Activated naive CD8-positive, alpha-beta T cell treated with anti-CD3 and anti-CD28 coated beads, Interleukin-2, amount 10 ng/mL, durations not matched to agents 7 days and 5 days (primary cell): Measurements from ENCODE around the gene ERC1. TPM values are rescaled to one million over a fixed set of nuclear protein-coding genes. Genes with fewer than 3 reads are reported as not detected.
A peak's percentile ranks its signal among the peaks of the same experiment; 100 is the strongest.
"Not testable (repeated sequence)": the region's sequence is repeated elsewhere in the genome, so short reads cannot be mapped to it uniquely, and the experiment has no call there.

Experiments
- ATAC-seq: fragments of 150-1000 bp; cut with Tn5 transposase; one replicate; pipeline ENCODE4 v1.10.0; 2021; ENCODE audit warnings: low read depth, moderate library complexity
- POLR2A ChIA-PET: fragments of 350-600 bp; sonication (Branson Sonifier 250); formaldehyde crosslinking; loops from one replicate; lab custom pipeline; 2021; ENCODE audit warnings: antibody characterized with exemption; lab: Charles Lee
- DNase-seq: peaks from one replicate; pipeline ENCODE4 v3.0.0; 2021
- H3K27ac Mint-ChIP-seq: one replicate; pipeline ENCODE4 v1.8.0; 2022; ENCODE audit warnings: mild to moderate bottlenecking, mixed read lengths
- H3K27me3 Mint-ChIP-seq: one replicate; pipeline ENCODE4 v1.8.0; 2022; ENCODE audit warnings: mild to moderate bottlenecking, moderate library complexity, mixed read lengths
- H3K36me3 Mint-ChIP-seq: one replicate; pipeline ENCODE4 v1.8.0; 2021; ENCODE audit warnings: mild to moderate bottlenecking, mixed read lengths
- H3K4me1 Mint-ChIP-seq: one replicate; pipeline ENCODE4 v1.8.0; 2021; ENCODE audit warnings: mixed read lengths
- H3K4me3 Mint-ChIP-seq: one replicate; pipeline ENCODE4 v1.8.0; 2022; ENCODE audit warnings: mild to moderate bottlenecking, moderate library complexity, mixed read lengths
- H3K9me3 Mint-ChIP-seq: one replicate; pipeline ENCODE4 v1.8.0; 2021; ENCODE audit warnings: mixed read lengths
- total RNA-seq, 2 experiments: library from RNA; stranded (reverse); gene quantifications; one replicate each; pipeline ENCODE4 v1.2.3, GENCODE V29; 2021

The ERC1 gene
- total RNA-seq, 2 experiments from 2014 or later = 24.0 to 30.3 TPM

- peaks cover 1% of the 10 kb centered on the region for H3K36me3 Mint-ChIP-seq
- POLR2A ChIA-PET = no interaction called here
- no peak overlapping the region for H3K27ac Mint-ChIP-seq
- DNase-seq (no peak), ATAC-seq (no peak)
- no peaks in the 10 kb centered on the region for H3K9me3 Mint-ChIP-seq
- no peaks in the 10 kb centered on the region for H3K27me3 Mint-ChIP-seq
- no peaks in the 10 kb centered on the region for H3K4me1 Mint-ChIP-seq
- no peak overlapping the region for H3K4me3 Mint-ChIP-seq
Measured at GRCh38 chr12:1182069-1182468, 191.0 kb downstream of the ERC1 start.

GRCh38 chr12:1184402-1184801 lies 193.4 kb downstream of the ERC1 start:
- peaks cover 1% of the 10 kb centered on the region for H3K36me3 Mint-ChIP-seq
- POLR2A ChIA-PET = no interaction called here

GRCh38 chr12:1185460-1186182 lies 194.6 kb downstream of the ERC1 start:
- Mint-ChIP-seq H3K4me3 (no peak overlapping the region), H3K27ac (no peak overlapping the region), H3K4me1 (no peaks in the 10 kb centered on the region), H3K36me3 (peaks cover 1% of the 10 kb centered on the region), H3K27me3 (no peaks in the 10 kb centered on the region), H3K9me3 (no peaks in the 10 kb centered on the region)
- ATAC-seq = no peak
- POLR2A ChIA-PET = no interaction called here
- no peak for DNase-seq

More at GRCh38 chr12:1184402-1184801, 193.4 kb downstream of the ERC1 start:
- H3K9me3 Mint-ChIP-seq = no peaks in the 10 kb centered on the region
- no peak overlapping the region for H3K27ac Mint-ChIP-seq
- DNase-seq = no peak
- no peaks in the 10 kb centered on the region for H3K4me1 Mint-ChIP-seq
- H3K27me3 Mint-ChIP-seq = no peaks in the 10 kb centered on the region
- H3K4me3 Mint-ChIP-seq = no peak overlapping the region
- no peak for ATAC-seq

GRCh38 chr12:1186298-1186697 lies 195.3 kb downstream of the ERC1 start:
- ATAC-seq = no peak
- Mint-ChIP-seq H3K27ac (no peak overlapping the region), H3K27me3 (no peaks in the 10 kb centered on the region), H3K36me3 (peaks cover 1% of the 10 kb centered on the region), H3K4me3 (no peak overlapping the region), H3K4me1 (no peaks in the 10 kb centered on the region), H3K9me3 (no peaks in the 10 kb centered on the region)
- no peak for DNase-seq
- POLR2A ChIA-PET = no interaction called here

GRCh38 chr12:1188016-1188415 lies 197.0 kb downstream of the ERC1 start:
- no peak overlapping the region for H3K4me3 Mint-ChIP-seq
- H3K27ac Mint-ChIP-seq = no peak overlapping the region
- peaks cover 1% of the 10 kb centered on the region for H3K36me3 Mint-ChIP-seq
- ATAC-seq (no peak), DNase-seq (no peak)
- POLR2A ChIA-PET = no interaction called here
- H3K9me3 Mint-ChIP-seq = no peaks in the 10 kb centered on the region
- H3K27me3 Mint-ChIP-seq = no peaks in the 10 kb centered on the region
- peaks cover 1% of the 10 kb centered on the region for H3K4me1 Mint-ChIP-seq

GRCh38 chr12:1189163-1189562 lies 198.1 kb downstream of the ERC1 start:
- no peak overlapping the region for H3K4me3 Mint-ChIP-seq
- H3K4me1 Mint-ChIP-seq = peaks cover 1% of the 10 kb centered on the region
- POLR2A ChIA-PET = no interaction called here
- no peak for ATAC-seq
- no peaks in the 10 kb centered on the region for H3K9me3 Mint-ChIP-seq
- H3K36me3 Mint-ChIP-seq = no peaks in the 10 kb centered on the region
- no peak for DNase-seq
- H3K27ac Mint-ChIP-seq = no peak overlapping the region
- no peaks in the 10 kb centered on the region for H3K27me3 Mint-ChIP-seq

- peaks cover 1% of the 10 kb centered on the region for H3K4me1 Mint-ChIP-seq
- no peak for ATAC-seq
- H3K9me3 Mint-ChIP-seq = no peaks in the 10 kb centered on the region
- no peak overlapping the region for H3K27ac Mint-ChIP-seq
- H3K27me3 Mint-ChIP-seq = no peaks in the 10 kb centered on the region
- no peak overlapping the region for H3K4me3 Mint-ChIP-seq
- H3K36me3 Mint-ChIP-seq = peaks cover 24% of the 10 kb centered on the region
- POLR2A ChIA-PET = no interaction called here
- DNase-seq = no peak
Measured at GRCh38 chr12:1195513-1195912, 204.5 kb downstream of the ERC1 start.

GRCh38 chr12:1197264-1198018 lies 206.4 kb downstream of the ERC1 start:
- Mint-ChIP-seq H3K4me3 (no peak overlapping the region), H3K36me3 (peaks cover 24% of the 10 kb centered on the region), H3K9me3 (no peaks in the 10 kb centered on the region), H3K4me1 (peaks cover 2% of the 10 kb centered on the region), H3K27ac (no peak overlapping the region), H3K27me3 (no peaks in the 10 kb centered on the region)
- DNase-seq (no peak), ATAC-seq (no peak)
- POLR2A ChIA-PET = interaction anchor here (0.6 kb wide), 1 partner anchor 15 kb away, joined by 5 read pairs; no protein-coding TSS in a partner anchor

- H3K27ac Mint-ChIP-seq, H3K9me3 Mint-ChIP-seq, H3K27me3 Mint-ChIP-seq, ATAC-seq, H3K4me1 Mint-ChIP-seq, POLR2A ChIA-PET, DNase-seq, H3K4me3 Mint-ChIP-seq: not testable (repeated sequence)
- H3K36me3 Mint-ChIP-seq = peaks cover 26% of the 10 kb centered on the region
Measured at GRCh38 chr12:1198854-1199253, 207.8 kb downstream of the ERC1 start.

GRCh38 chr12:1199700-1200099 lies 208.7 kb downstream of the ERC1 start:
- Mint-ChIP-seq H3K27me3 (no peaks in the 10 kb centered on the region), H3K27ac (no peak overlapping the region), H3K9me3 (no peaks in the 10 kb centered on the region), H3K4me1 (peaks cover 5% of the 10 kb centered on the region), H3K4me3 (no peak overlapping the region), H3K36me3 (peaks cover 26% of the 10 kb centered on the region)
- DNase-seq (no peak), ATAC-seq (no peak)
- POLR2A ChIA-PET = no interaction called here

GRCh38 chr12:1201030-1201429 lies 210.0 kb downstream of the ERC1 start:
- Mint-ChIP-seq H3K4me1 (peaks cover 6% of the 10 kb centered on the region), H3K9me3 (no peaks in the 10 kb centered on the region), H3K27me3 (no peaks in the 10 kb centered on the region), H3K36me3 (peaks cover 25% of the 10 kb centered on the region), H3K27ac (no peak overlapping the region), H3K4me3 (no peak overlapping the region)
- ATAC-seq = no peak
- no peak for DNase-seq
- POLR2A ChIA-PET = no interaction called here

GRCh38 chr12:1201886-1202285 lies 210.9 kb downstream of the ERC1 start:
- Mint-ChIP-seq H3K4me3 (no peak overlapping the region), H3K4me1 (peaks cover 7% of the 10 kb centered on the region), H3K9me3 (no peaks in the 10 kb centered on the region), H3K27ac (no peak overlapping the region), H3K36me3 (peaks cover 21% of the 10 kb centered on the region), H3K27me3 (no peaks in the 10 kb centered on the region)
- ATAC-seq (no peak), DNase-seq (no peak)
- POLR2A ChIA-PET = no interaction called here

GRCh38 chr12:1203735-1204019 lies 212.7 kb downstream of the ERC1 start:
- no peak overlapping the region for H3K4me3 Mint-ChIP-seq
- no peaks in the 10 kb centered on the region for H3K9me3 Mint-ChIP-seq
- H3K36me3 Mint-ChIP-seq = peaks cover 8% of the 10 kb centered on the region
- no peaks in the 10 kb centered on the region for H3K27me3 Mint-ChIP-seq
- peaks cover 7% of the 10 kb centered on the region for H3K4me1 Mint-ChIP-seq
- ATAC-seq (no peak), DNase-seq (no peak)
- H3K27ac Mint-ChIP-seq = no peak overlapping the region
- POLR2A ChIA-PET = interaction anchor here (1.1 kb wide), 1 partner anchor 254 kb away, joined by 3 read pairs; the partner anchor contains the start of gene RAD52

GRCh38 chr12:1204581-1205121 lies 213.6 kb downstream of the ERC1 start:
- POLR2A ChIA-PET = interaction anchor here (0.9 to 1.1 kb wide), 2 partner anchors 255 to 397 kb away, joined by 3 read pairs; partner anchors contain the start of gene RAD52
- Mint-ChIP-seq H3K4me1 (peaks cover 7% of the 10 kb centered on the region), H3K4me3 (no peak overlapping the region), H3K27ac (no peak overlapping the region), H3K27me3 (no peaks in the 10 kb centered on the region), H3K36me3 (peaks cover 9% of the 10 kb centered on the region), H3K9me3 (no peaks in the 10 kb centered on the region)
- ATAC-seq (peak; percentile 87), DNase-seq (no peak)
